Tibial artery (tissue), 4 donors: ENCODE measurements around the gene MCF2L2.
"Not testable (repeated sequence)": the region's sequence is repeated elsewhere in the genome, so short reads cannot be mapped to it uniquely, and the experiment has no call there.

Source experiments
- DNase-seq, 2 donors: peaks; one replicate each; pipeline ENCODE4 v3.0.0-alpha.2; 2019
- H3K27ac ChIP-seq, 2 donors: fragments of 200-600 bp; sonication (generic) in 1 of 2; 1 replicate in 1 of 2; 2 replicates in 1 of 2; pipeline ENCODE4 v1.5.1; 2018 to 2019; ENCODE audit warnings: mild to moderate bottlenecking in 1 of 2
- H3K27me3 ChIP-seq, 2 donors: fragments of 200-600 bp; sonication (generic) in 1 of 2; one replicate each; pipeline versions ENCODE4 v1.5.1 to v1.6.0; 2016 to 2019
- H3K36me3 ChIP-seq, 3 donors: fragments of 200-600 bp; sonication (generic) in 2 of 3; one replicate each; pipeline ENCODE4 v1.5.1; 2016 to 2019; ENCODE audit warnings: mild to moderate bottlenecking in 2 of 3
- H3K4me1 ChIP-seq, 4 donors: fragments of 200-600 bp; sonication (generic) in 2 of 4; 1 replicate in 3 of 4; 2 replicates in 1 of 4; pipeline ENCODE4 v1.5.1; 2016 to 2019
- H3K4me3 ChIP-seq, 2 donors: fragments of 200-600 bp; sonication (generic) in 1 of 2; 1 replicate in 1 of 2; 2 replicates in 1 of 2; pipeline ENCODE4 v1.5.1; 2018 to 2019; ENCODE audit warnings: mild to moderate bottlenecking in 2 of 2
- H3K9me3 ChIP-seq, 3 donors: fragments of 200-600 bp; sonication (generic) in 1 of 3; one replicate each; pipeline ENCODE4 v1.5.1; 2016 to 2019
- intact Hi-C: fragments of 100-400 bp; cut with DNase I; formaldehyde crosslinking; loops from one replicate; pipeline ENCODE4 v1.15.0; 2023; ENCODE audit warnings: low total_unique reads
- TF ChIP-seq, protein P1 (sequence below), 2 experiments: fragments of 200-600 bp in 1 of 2; fragments of 450-650 bp in 1 of 2; IDR thresholded peaks; one replicate each; pipeline ENCODE4 v1.5.1; 2017 to 2019; ENCODE audit warnings: antibody characterized with exemption in 2 of 2, mild to moderate bottlenecking in 1 of 2, moderate library complexity in 1 of 2

MCF2L2 gene, protein sequence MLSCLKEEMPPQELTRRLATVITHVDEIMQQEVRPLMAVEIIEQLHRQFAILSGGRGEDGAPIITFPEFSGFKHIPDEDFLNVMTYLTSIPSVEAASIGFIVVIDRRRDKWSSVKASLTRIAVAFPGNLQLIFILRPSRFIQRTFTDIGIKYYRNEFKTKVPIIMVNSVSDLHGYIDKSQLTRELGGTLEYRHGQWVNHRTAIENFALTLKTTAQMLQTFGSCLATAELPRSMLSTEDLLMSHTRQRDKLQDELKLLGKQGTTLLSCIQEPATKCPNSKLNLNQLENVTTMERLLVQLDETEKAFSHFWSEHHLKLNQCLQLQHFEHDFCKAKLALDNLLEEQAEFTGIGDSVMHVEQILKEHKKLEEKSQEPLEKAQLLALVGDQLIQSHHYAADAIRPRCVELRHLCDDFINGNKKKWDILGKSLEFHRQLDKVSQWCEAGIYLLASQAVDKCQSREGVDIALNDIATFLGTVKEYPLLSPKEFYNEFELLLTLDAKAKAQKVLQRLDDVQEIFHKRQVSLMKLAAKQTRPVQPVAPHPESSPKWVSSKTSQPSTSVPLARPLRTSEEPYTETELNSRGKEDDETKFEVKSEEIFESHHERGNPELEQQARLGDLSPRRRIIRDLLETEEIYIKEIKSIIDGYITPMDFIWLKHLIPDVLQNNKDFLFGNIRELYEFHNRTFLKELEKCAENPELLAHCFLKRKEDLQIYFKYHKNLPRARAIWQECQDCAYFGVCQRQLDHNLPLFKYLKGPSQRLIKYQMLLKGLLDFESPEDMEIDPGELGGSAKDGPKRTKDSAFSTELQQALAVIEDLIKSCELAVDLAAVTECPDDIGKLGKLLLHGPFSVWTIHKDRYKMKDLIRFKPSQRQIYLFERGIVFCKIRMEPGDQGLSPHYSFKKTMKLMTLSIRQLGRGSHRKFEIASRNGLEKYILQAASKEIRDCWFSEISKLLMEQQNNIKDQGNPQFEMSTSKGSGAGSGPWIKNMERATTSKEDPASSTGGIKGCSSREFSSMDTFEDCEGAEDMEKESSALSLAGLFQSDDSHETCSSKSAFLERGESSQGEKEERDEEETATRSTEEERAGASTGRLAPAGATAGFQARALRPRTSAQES

GRCh38 chr3:183428447-183429211 is at the start of gene MCF2L2:
MCF2L2 (minus strand) TSS chr3:183428619; CDS start chr3:183427977, 642 bp downstream.
- Histone ChIP-seq H3K4me1 (peaks cover 0 to 19% (median 17%) of the 10 kb centered on the region in 4 donors), H3K9me3 (no peaks in the 10 kb centered on the region), H3K27ac (no peak within 1 kb of the TSS), H3K4me3 (peak within 1 kb of the TSS; percentile 48 to 58), H3K36me3 (no peaks in the 10 kb centered on the region), H3K27me3 (peaks cover 0 to 40% of the 10 kb centered on the region in 2 donors)
- intact Hi-C loops = no loop called here
- TF ChIP-seq, protein P1, sequence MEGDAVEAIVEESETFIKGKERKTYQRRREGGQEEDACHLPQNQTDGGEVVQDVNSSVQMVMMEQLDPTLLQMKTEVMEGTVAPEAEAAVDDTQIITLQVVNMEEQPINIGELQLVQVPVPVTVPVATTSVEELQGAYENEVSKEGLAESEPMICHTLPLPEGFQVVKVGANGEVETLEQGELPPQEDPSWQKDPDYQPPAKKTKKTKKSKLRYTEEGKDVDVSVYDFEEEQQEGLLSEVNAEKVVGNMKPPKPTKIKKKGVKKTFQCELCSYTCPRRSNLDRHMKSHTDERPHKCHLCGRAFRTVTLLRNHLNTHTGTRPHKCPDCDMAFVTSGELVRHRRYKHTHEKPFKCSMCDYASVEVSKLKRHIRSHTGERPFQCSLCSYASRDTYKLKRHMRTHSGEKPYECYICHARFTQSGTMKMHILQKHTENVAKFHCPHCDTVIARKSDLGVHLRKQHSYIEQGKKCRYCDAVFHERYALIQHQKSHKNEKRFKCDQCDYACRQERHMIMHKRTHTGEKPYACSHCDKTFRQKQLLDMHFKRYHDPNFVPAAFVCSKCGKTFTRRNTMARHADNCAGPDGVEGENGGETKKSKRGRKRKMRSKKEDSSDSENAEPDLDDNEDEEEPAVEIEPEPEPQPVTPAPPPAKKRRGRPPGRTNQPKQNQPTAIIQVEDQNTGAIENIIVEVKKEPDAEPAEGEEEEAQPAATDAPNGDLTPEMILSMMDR (IDR thresholded peaks at IDR 0.05) = no peak
- DNase-seq = no peak

DNA sequence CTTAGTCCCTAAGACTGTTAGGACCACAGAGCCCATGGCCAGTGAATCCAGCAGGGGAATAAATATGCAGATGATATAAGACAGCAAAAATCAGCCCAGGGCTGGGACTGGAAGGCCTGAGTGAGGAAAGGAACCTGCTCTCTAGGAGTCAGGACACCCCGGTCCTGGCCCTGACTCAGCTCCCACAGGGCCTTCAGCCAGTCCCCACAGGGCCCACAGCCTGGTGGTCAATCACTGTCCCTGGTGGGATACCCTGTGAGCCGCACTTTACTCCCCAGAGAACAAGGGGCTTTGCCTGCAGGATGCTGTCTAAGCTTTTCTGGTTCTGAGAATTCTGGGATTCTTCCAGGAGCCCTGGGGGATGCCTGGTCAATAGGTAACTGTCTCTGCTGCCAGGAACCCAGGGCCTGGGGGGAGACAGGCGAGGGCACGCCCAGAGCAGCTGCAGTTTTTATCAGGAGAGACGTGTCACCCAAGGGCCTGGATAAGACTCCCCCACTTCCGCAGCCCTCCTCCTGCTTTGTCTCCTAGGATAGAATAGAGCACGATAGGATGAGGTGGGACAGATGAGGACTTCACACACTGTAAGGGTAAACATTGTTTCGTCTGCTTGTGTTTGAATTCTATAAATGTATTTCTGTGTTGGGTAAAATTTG is 49.5 kb upstream of the MCF2L2 start:
- Histone ChIP-seq H3K9me3 (no peaks in the 10 kb centered on the region), H3K36me3 (no peaks in the 10 kb centered on the region), H3K4me3 (no peak overlapping the region), H3K4me1 (no peaks in the 10 kb centered on the region), H3K27me3 (peaks cover 0 to 9% of the 10 kb centered on the region in 2 donors), H3K27ac (no peak overlapping the region)
- TF ChIP-seq, protein P1 (IDR thresholded peaks at IDR 0.05) = no peak
- intact Hi-C loops = no loop called here
- no peak for DNase-seq

GRCh38 chr3:183475764-183476162 is 47.3 kb upstream of the MCF2L2 start:
- H3K27ac ChIP-seq, H3K9me3 ChIP-seq, H3K4me3 ChIP-seq, DNase-seq, intact Hi-C loops, H3K4me1 ChIP-seq, H3K36me3 ChIP-seq, H3K27me3 ChIP-seq: not testable (repeated sequence)

DNA sequence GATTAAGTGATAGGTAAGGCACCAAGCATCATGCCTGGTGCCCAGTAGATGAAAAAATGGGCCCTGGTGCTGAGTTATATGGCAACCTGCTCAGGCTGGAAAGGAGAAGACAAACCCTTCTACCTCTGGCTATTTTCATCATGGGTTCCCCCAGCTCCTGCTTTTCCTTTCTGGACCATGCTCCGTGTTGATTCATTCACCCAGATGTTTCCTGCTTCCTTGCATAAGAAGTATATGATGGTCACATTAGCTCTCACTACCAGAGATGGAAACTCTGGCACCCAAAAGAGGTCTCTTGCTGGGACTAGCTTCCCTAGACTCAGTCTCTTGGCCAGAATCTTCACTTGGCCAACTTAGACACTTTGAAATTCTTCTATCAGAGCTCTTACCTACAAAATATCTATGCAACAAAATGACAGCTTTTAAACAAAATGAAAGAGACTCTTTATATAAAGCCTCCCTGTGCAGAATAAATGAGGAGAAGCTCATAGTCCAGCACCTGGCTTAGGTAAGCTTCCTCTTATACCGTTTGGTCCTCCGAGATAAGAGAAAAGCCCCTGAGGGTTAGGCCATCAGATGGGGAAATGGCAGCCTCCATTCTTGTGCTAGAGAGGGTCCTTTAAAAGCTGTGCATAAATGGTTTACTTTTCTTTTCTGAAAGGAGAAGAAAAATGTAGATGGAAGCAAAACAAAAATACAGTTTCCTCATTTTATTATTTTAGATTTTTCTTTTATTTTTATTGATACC is 46.8 kb upstream of the MCF2L2 start:
- Histone ChIP-seq H3K9me3 (no peaks in the 10 kb centered on the region), H3K4me3 (no peak overlapping the region), H3K4me1 (no peaks in the 10 kb centered on the region), H3K36me3 (no peaks in the 10 kb centered on the region), H3K27me3 (peaks cover 0 to 9% of the 10 kb centered on the region in 2 donors), H3K27ac (no peak overlapping the region)
- TF ChIP-seq, protein P1 (IDR thresholded peaks at IDR 0.05) = no peak
- intact Hi-C loops = no loop called here
- no peak for DNase-seq

- intact Hi-C loops = no loop called here
- no peak overlapping the region for H3K27ac ChIP-seq
- TF ChIP-seq, protein P1 (IDR thresholded peaks at IDR 0.05) = no peak
These were observed 45.5 kb upstream of the MCF2L2 start for GRCh38 chr3:183473969-183474368.

More at GRCh38 chr3:183473969-183474368, 45.5 kb upstream of the MCF2L2 start:
- no peak for DNase-seq
- Histone ChIP-seq H3K9me3 (no peaks in the 10 kb centered on the region), H3K27me3 (peaks cover 0 to 4% of the 10 kb centered on the region in 2 donors), H3K4me1 (peaks cover 0 to 6% (median 0%) of the 10 kb centered on the region in 4 donors), H3K36me3 (no peaks in the 10 kb centered on the region), H3K4me3 (no peak overlapping the region)
